ENCODE data around the gene MAP1LC3A. TPM values are rescaled to one million over a fixed set of nuclear protein-coding genes. Genes with fewer than 3 reads are reported as not detected.

Gene MAP1LC3A
- total RNA-seq, 6 experiments from 2014 or later: 20.2 to 34.6 (median 23.9) TPM

DNA sequence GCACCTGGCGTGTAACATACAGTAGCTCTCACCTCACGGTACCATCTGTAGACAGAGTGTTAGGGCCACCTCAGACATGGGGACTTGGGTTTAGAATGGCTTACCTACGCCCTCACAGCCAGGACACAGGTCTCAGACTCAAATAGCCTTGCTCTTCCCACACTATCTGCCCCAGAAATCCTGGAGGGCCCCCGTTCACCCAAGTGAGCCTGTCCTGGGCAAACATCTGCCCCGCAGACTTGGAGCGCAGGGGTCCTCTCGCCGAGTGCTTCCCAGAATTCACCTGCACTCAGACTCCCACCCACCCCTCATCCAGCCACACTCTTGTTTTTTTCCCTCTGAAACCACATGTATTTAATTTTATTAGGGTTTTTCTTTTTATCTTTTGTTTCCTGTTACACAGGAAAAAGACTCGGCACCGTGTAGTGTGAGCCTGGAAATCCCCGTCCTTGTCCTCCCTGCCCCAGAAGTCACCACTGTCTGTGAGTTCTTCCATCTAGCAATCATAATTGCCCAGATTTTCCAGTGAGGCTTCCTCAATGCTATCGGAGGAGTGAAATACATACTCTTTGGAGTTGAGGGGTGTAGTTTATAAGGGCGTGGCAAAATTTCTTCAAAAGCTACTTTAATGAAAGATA, 17.1 kb upstream of the MAP1LC3A start:
- TF ChIP-seq, protein P1, sequence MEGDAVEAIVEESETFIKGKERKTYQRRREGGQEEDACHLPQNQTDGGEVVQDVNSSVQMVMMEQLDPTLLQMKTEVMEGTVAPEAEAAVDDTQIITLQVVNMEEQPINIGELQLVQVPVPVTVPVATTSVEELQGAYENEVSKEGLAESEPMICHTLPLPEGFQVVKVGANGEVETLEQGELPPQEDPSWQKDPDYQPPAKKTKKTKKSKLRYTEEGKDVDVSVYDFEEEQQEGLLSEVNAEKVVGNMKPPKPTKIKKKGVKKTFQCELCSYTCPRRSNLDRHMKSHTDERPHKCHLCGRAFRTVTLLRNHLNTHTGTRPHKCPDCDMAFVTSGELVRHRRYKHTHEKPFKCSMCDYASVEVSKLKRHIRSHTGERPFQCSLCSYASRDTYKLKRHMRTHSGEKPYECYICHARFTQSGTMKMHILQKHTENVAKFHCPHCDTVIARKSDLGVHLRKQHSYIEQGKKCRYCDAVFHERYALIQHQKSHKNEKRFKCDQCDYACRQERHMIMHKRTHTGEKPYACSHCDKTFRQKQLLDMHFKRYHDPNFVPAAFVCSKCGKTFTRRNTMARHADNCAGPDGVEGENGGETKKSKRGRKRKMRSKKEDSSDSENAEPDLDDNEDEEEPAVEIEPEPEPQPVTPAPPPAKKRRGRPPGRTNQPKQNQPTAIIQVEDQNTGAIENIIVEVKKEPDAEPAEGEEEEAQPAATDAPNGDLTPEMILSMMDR (IDR thresholded peaks at IDR 0.05): no peak
- Mint-ChIP-seq H3K27ac (no peak overlapping the region), H3K36me3 (ENCODE audit: low read depth) (peaks cover 19% of the 10 kb centered on the region), H3K27me3 (ENCODE audit: insufficient read depth) (peaks cover 2% of the 10 kb centered on the region; the same call in 1 of the 2 replicates), H3K9me3 (no peaks in the 10 kb centered on the region), H3K4me1 (ENCODE audit: low read depth) (0 out of 2 replicates have a peak, but pooled peaks cover 5% of the 10 kb centered on the region), H3K4me3 (no peak overlapping the region)
- no peak for DNase-seq

DNA sequence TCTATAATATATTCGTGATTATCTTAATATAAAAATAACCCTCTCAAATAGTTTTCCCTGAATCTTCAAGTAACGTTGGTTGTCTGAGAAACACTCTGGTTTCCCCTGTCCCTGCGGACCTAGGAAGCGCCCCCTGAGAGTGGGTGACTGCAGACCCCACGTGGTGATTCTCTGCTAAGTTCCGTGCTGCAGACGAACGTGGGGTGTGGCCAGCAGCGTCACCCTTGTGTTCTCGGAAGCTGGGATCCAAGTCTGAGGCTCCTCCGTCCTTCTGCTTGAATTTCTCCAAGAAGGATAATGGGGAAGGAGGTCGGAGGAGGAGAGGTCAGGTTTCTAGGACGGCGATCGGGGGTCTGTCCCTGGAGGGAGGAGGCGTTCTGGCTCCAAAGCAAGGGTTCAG, 16.6 kb upstream of the MAP1LC3A start:
- no peak overlapping the region for H3K4me3 Mint-ChIP-seq
- no peak overlapping the region for H3K27ac Mint-ChIP-seq
- DNase-seq: no peak
- no peaks in the 10 kb centered on the region for H3K9me3 Mint-ChIP-seq
- H3K27me3 Mint-ChIP-seq (ENCODE audit: insufficient read depth): peaks cover 2% of the 10 kb centered on the region; the same call in 1 of the 2 replicates
- TF ChIP-seq, protein P1 (IDR thresholded peaks at IDR 0.05): no peak
- 0 out of 2 replicates have a peak, but pooled peaks cover 5% of the 10 kb centered on the region for H3K4me1 Mint-ChIP-seq (ENCODE audit: low read depth)
- H3K36me3 Mint-ChIP-seq (ENCODE audit: low read depth): peaks cover 19% of the 10 kb centered on the region

DNA sequence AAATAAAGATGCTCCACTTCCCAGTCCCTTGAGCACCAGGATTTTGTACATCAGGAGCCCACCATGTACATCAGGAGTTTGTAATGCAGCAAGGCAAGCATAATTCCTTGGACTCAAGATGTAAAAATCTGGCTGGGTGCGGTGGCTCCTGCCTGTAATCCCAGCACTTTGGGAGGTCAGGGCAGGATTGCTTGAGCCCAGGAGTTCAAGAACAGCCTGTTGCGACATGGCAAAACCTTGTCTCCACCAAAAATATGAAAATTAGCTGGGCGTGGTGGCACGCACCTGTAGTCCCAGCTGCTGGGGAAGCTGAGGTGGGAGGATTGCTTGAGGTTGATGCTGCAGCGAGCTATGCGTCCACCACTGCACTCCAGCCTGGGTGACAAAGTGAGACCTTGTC, 16.1 kb upstream of the MAP1LC3A start:
- H3K4me1 Mint-ChIP-seq (ENCODE audit: low read depth): 0 out of 2 replicates have a peak, but pooled peaks cover 5% of the 10 kb centered on the region
- H3K36me3 Mint-ChIP-seq (ENCODE audit: low read depth): peaks cover 19% of the 10 kb centered on the region
- TF ChIP-seq, protein P1 (IDR thresholded peaks at IDR 0.05): no peak
- peaks cover 2% of the 10 kb centered on the region; the same call in 1 of the 2 replicates for H3K27me3 Mint-ChIP-seq (ENCODE audit: insufficient read depth)
- no peaks in the 10 kb centered on the region for H3K9me3 Mint-ChIP-seq
- H3K27ac Mint-ChIP-seq: no peak overlapping the region
- no peak for DNase-seq
- no peak overlapping the region for H3K4me3 Mint-ChIP-seq

DNA sequence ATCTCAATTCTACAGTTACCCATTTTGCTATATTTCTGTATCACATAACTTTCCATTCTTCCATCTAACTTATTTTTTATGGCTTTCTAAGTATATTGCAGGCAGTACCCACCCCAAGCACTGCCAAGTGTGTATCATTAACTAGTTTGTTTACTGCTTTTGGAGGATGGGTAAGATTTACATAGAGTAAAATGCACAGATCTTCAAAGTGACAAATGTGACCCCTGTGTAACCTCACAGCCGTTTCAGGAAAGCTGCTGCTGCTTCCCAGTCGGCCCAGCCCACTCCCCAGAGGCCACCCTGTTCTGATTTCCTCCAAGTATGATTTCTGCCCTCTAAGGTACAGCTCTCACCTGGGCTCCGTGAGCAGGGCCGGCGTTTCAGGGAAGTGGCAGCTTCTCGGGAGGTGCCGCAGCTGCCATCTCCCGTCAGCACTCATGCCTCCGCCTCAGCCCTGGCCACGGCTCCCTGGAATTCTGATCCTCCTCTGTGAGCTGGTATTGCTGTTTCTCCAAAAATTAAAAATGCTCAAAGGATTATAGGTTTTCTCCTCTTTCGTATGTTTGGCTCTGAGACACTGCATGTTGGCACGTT, 15.0 kb upstream of the MAP1LC3A start:
- TF ChIP-seq, protein P1 (IDR thresholded peaks at IDR 0.05): no peak
- H3K27ac Mint-ChIP-seq: no peak overlapping the region
- no peaks in the 10 kb centered on the region for H3K9me3 Mint-ChIP-seq
- H3K4me3 Mint-ChIP-seq: no peak overlapping the region
- 0 out of 2 replicates have a peak, but pooled peaks cover 3% of the 10 kb centered on the region for H3K4me1 Mint-ChIP-seq (ENCODE audit: low read depth)
- no peak for DNase-seq
- peaks cover 19% of the 10 kb centered on the region for H3K36me3 Mint-ChIP-seq (ENCODE audit: low read depth)
- H3K27me3 Mint-ChIP-seq (ENCODE audit: insufficient read depth): peaks cover 2% of the 10 kb centered on the region

DNA sequence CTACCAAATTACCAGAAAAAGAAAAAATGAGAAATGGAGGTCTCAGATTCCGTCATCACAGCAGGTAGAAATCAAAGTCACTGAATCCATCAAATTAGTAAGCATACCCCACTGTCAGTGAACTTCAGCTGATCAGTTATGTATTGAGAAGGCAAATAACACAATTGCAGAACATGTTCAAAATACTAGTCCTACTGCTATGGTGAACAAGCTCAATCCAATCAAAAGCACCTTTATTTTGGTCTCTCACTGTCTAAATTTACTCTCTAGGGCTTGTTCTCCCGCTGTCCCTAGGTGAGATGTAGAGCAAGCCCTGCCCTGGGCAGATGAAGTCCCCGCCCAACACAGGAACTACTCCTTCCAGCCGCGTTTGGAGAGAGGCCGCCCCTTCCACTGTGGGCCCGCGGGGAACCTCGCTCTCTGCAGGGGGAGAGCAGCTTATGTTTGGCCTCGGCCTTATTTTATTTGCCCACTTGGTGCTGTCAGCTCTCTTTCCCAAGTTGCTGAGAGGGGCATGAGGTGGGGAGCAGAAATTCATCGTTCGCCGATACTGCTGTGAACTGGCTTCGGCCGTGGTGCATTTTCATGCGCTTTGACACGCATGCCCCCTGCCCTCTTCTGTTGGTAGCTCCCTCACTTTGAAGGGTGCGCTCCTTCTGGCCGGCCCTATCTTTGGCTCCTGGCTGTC, 14.3 kb upstream of the MAP1LC3A start:
- no peak overlapping the region for H3K4me3 Mint-ChIP-seq
- TF ChIP-seq, protein P1 (IDR thresholded peaks at IDR 0.05): no peak
- H3K36me3 Mint-ChIP-seq (ENCODE audit: low read depth): peaks cover 13% of the 10 kb centered on the region
- no peaks in the 10 kb centered on the region for H3K4me1 Mint-ChIP-seq (ENCODE audit: low read depth)
- peaks cover 2% of the 10 kb centered on the region for H3K27me3 Mint-ChIP-seq (ENCODE audit: insufficient read depth)
- no peaks in the 10 kb centered on the region for H3K9me3 Mint-ChIP-seq
- no peak for DNase-seq
- H3K27ac Mint-ChIP-seq: no peak overlapping the region
